CD4-positive, alpha-beta T cell (primary cell): Measurements from ENCODE around the gene CSF1R. TPM values are rescaled to one million over a fixed set of nuclear protein-coding genes. Genes with fewer than 3 reads are reported as not detected.

Source experiments
- ATAC-seq: fragments of 200-7000 bp; cut with Tn5 transposase; one replicate; pipeline ENCODE4 v1.10.0; 2022; ENCODE audit warnings: mild to moderate bottlenecking; ENCODE audit not compliant: poor library complexity
- CTCF ChIA-PET: fragments of 350-600 bp; sonication (Branson Sonifier 250); formaldehyde crosslinking; loops from one replicate; lab custom pipeline; 2021; ENCODE audit warnings: antibody characterized with exemption, inconsistent platforms; lab: Charles Lee
- POLR2A ChIA-PET: fragments of 350-600 bp; sonication (Branson Sonifier 250); formaldehyde crosslinking; loops from one replicate; lab custom pipeline; 2021; ENCODE audit warnings: antibody characterized with exemption, inconsistent platforms; lab: Charles Lee
- DNase-seq, 14 experiments: peaks; one replicate each; pipeline ENCODE4 v3.0.0-alpha.2; 2013 to 2020; ENCODE audit warnings: mixed read lengths in 2 of 14
- H3K27ac ChIP-seq, 2 donors: one replicate each; pipeline versions ENCODE4 v1.5.1 to v1.7.0; 2013; ENCODE audit warnings: low read length in 2 of 2, low read depth in 1 of 2, mild to moderate bottlenecking in 1 of 2
- H3K27me3 ChIP-seq, 2 experiments: 1 replicate in 1 of 2; 2 replicates in 1 of 2; pipeline versions ENCODE4 v1.6.1 to v1.7.0; 2013; ENCODE audit warnings: low read length in 2 of 2, control low read depth in 1 of 2, mild to moderate bottlenecking in 1 of 2, moderate library complexity in 1 of 2; ENCODE audit not compliant: insufficient read depth in 2 of 2, control insufficient read depth in 1 of 2
- H3K36me3 ChIP-seq: one replicate; pipeline ENCODE4 v1.6.1; 2013; ENCODE audit warnings: low read length, control low read depth; ENCODE audit not compliant: insufficient read depth
- H3K4me1 ChIP-seq: one replicate; pipeline ENCODE4 v1.6.1; 2013; ENCODE audit warnings: low read length, control low read depth; ENCODE audit not compliant: insufficient read depth
- H3K4me3 ChIP-seq: one replicate; pipeline ENCODE4 v1.5.1; 2013; ENCODE audit warnings: mild to moderate bottlenecking, low read length, moderate library complexity
- H3K9me3 ChIP-seq, 2 experiments: 1 replicate in 1 of 2; 2 replicates in 1 of 2; pipeline versions ENCODE4 v1.6.1 to v1.7.0; 2013; ENCODE audit warnings: low read length in 2 of 2, mild to moderate bottlenecking in 2 of 2, control low read depth in 1 of 2, moderate library complexity in 1 of 2; ENCODE audit not compliant: control insufficient read depth in 1 of 2, insufficient read depth in 1 of 2
- H3K27ac Mint-ChIP-seq: one replicate; pipeline ENCODE4 v1.8.0; 2020; ENCODE audit warnings: mixed read lengths
- H3K27me3 Mint-ChIP-seq: one replicate; pipeline ENCODE4 v1.8.0; 2021; ENCODE audit warnings: mixed read lengths
- H3K36me3 Mint-ChIP-seq: one replicate; pipeline ENCODE4 v1.8.0; 2021; ENCODE audit warnings: low read depth, mixed read lengths
- H3K4me1 Mint-ChIP-seq: one replicate; pipeline ENCODE4 v1.8.0; 2021; ENCODE audit warnings: low read depth, mixed read lengths
- H3K4me3 Mint-ChIP-seq: one replicate; pipeline ENCODE4 v1.8.0; 2020; ENCODE audit warnings: mild to moderate bottlenecking, mixed read lengths
- H3K9me3 Mint-ChIP-seq: one replicate; pipeline ENCODE4 v1.8.0; 2020; ENCODE audit warnings: mixed read lengths
- CTCF ChIP-seq: fragments of 200-600 bp; IDR thresholded peaks from one replicate; pipeline ENCODE4 v1.8.0; 2022; ENCODE audit warnings: antibody characterized with exemption, mild to moderate bottlenecking
- intact Hi-C, 2 experiments: fragments of 100-400 bp; cut with DNase I in 1 of 2; cut with micrococcal nuclease in 1 of 2; formaldehyde crosslinking; loops; one replicate each; pipeline versions ENCODE4 v1.15.1 to v1.9.0; 2023 to 2025; cut with DNase I, micrococcal nuclease
- total RNA-seq, 174 experiments: library from RNA in 2 of 174; stranded (reverse) in 2 of 174; gene quantifications; one replicate each; pipeline ENCODE4 v1.2.3 and lab custom pipeline; 2021 to 2026

Gene CSF1R
- total RNA-seq, 2 experiments from 2014 or later: 0.45 to 0.52 TPM

GRCh38 chr5:150066901-150067396, 19.4 kb downstream of the CSF1R start:
- ChIA-PET POLR2A (no interaction called here), CTCF (no interaction called here)
- Histone ChIP-seq H3K4me3 (no peak overlapping the region), H3K36me3 (no peaks in the 10 kb centered on the region), H3K27ac (no peak overlapping the region), H3K27me3 (peaks cover 0 to 2% of the 10 kb centered on the region in 2 experiments), H3K9me3 (no peaks in the 10 kb centered on the region), H3K4me1 (peaks cover 6% of the 10 kb centered on the region)
- Mint-ChIP-seq H3K9me3 (no peaks in the 10 kb centered on the region), H3K36me3 (no peaks in the 10 kb centered on the region), H3K4me3 (no peak overlapping the region), H3K27ac (no peak overlapping the region), H3K4me1 (no peaks in the 10 kb centered on the region), H3K27me3 (no peaks in the 10 kb centered on the region)
- ATAC-seq (no peak), DNase-seq (peak in 1 of 14 experiments; percentile 19)
- intact Hi-C loops: no loop called here
- TF ChIP-seq CTCF: no peak

GRCh38 chr5:150066436-150066835, 19.9 kb downstream of the CSF1R start:
- Mint-ChIP-seq H3K27ac (no peak overlapping the region), H3K9me3 (no peaks in the 10 kb centered on the region), H3K27me3 (no peaks in the 10 kb centered on the region), H3K4me1 (no peaks in the 10 kb centered on the region), H3K36me3 (no peaks in the 10 kb centered on the region), H3K4me3 (no peak overlapping the region)
- intact Hi-C loops: no loop called here
- Histone ChIP-seq H3K27ac (no peak overlapping the region), H3K36me3 (no peaks in the 10 kb centered on the region), H3K27me3 (peaks cover 0 to 2% of the 10 kb centered on the region in 2 experiments), H3K9me3 (no peaks in the 10 kb centered on the region), H3K4me1 (peaks cover 6% of the 10 kb centered on the region), H3K4me3 (no peak overlapping the region)
- ChIA-PET CTCF (no interaction called here), POLR2A (no interaction called here)
- TF ChIP-seq CTCF: no peak
- ATAC-seq: no peak
- DNase-seq: no peak

- ATAC-seq (no peak), DNase-seq (peak in 2 of 14 experiments; percentile 13 to 37)
- Histone ChIP-seq H3K27me3 (peaks cover 0 to 2% of the 10 kb centered on the region in 2 experiments), H3K27ac (no peak overlapping the region), H3K9me3 (no peaks in the 10 kb centered on the region), H3K36me3 (no peaks in the 10 kb centered on the region), H3K4me1 (peaks cover 6% of the 10 kb centered on the region), H3K4me3 (no peak overlapping the region)
- Mint-ChIP-seq H3K4me3 (no peak overlapping the region), H3K27ac (no peak overlapping the region), H3K9me3 (no peaks in the 10 kb centered on the region), H3K27me3 (no peaks in the 10 kb centered on the region), H3K4me1 (no peaks in the 10 kb centered on the region), H3K36me3 (no peaks in the 10 kb centered on the region)
- TF ChIP-seq CTCF: no peak
- CTCF ChIA-PET: no interaction called here
- POLR2A ChIA-PET: no interaction called here
- intact Hi-C loops: no loop called here
Observed at GRCh38 chr5:150065886-150066285, 20.5 kb downstream of the CSF1R start.
